ENCODE measurements around the gene RBM5. TPM values are rescaled to one million over a fixed set of nuclear protein-coding genes. Genes with fewer than 3 reads are reported as not detected.

RBM5 gene
- total RNA-seq, 1 donor from 2014 or later = 124 TPM

DNA sequence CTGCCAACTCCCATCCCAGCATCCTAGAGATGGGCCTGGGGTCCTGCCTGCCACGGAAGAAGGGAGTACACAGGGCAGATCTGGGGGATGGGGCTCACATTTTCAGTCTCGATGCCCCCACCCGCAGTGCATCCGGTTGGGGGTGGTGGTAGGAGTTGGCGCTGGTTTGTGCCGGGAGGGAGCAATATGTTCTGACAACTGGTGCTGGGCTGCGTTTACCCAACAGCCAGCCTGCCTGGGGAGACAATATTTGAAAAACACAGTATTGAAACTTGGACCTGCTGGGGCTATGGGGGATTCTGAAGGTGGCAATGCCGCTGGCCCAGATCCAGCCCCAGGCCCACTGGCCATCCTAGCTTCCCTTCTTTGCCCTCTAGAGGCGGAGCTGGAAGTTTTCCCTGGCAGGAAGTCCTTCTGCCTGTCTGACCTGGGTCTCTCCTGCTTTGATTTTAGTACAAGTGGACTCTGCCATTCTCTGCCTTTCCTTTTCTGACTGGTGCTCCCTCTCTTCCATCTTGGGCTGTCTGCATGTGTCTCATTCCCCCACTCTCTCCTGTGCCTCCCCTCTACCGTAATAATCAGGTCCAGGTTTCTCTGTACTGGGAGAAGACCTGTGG is 69.9 kb downstream of the RBM5 start:
- no peaks in the 10 kb centered on the region for H3K79me2 ChIP-seq (ENCODE audit: insufficient read depth, low read length)
- FAIRE-seq (no peak), DNase-seq (ENCODE audit: low read depth) (no peak)
- peaks cover 5% of the 10 kb centered on the region for H3K27me3 ChIP-seq (ENCODE audit: insufficient read depth, low read length)
- no peak overlapping the region for H3K27ac ChIP-seq (ENCODE audit: low read depth, low read length)
- Mint-ChIP-seq H3K36me3 (ENCODE audit: low read depth, unreplicated experiment) (no peaks in the 10 kb centered on the region), H3K9me3 (ENCODE audit: unreplicated experiment) (peaks cover 2% of the 10 kb centered on the region), H3K27ac (ENCODE audit: unreplicated experiment) (no peak overlapping the region), H3K4me3 (ENCODE audit: unreplicated experiment) (no peak overlapping the region), H3K27me3 (ENCODE audit: low read depth, unreplicated experiment) (peaks cover 40% of the 10 kb centered on the region), H3K4me1 (ENCODE audit: low read depth, unreplicated experiment) (peaks cover 13% of the 10 kb centered on the region)
- no peak overlapping the region for H3K4me3 ChIP-seq (ENCODE audit: insufficient read depth, low read depth, low read length)
- H3K9ac ChIP-seq (ENCODE audit: low read length) = no peak overlapping the region
- H3K36me3 ChIP-seq (ENCODE audit: insufficient read depth, low read length) = no peaks in the 10 kb centered on the region
- H3K4me1 ChIP-seq (ENCODE audit: insufficient read depth, low read length) = peaks cover 25% of the 10 kb centered on the region
- no peaks in the 10 kb centered on the region for H3K9me3 ChIP-seq (ENCODE audit: insufficient read depth, low read depth, low read length)
- TF ChIP-seq EZH2 (IDR thresholded peaks at IDR 0.05; ENCODE audit: insufficient read depth, low read length) = no peak
- TF ChIP-seq, protein P1, sequence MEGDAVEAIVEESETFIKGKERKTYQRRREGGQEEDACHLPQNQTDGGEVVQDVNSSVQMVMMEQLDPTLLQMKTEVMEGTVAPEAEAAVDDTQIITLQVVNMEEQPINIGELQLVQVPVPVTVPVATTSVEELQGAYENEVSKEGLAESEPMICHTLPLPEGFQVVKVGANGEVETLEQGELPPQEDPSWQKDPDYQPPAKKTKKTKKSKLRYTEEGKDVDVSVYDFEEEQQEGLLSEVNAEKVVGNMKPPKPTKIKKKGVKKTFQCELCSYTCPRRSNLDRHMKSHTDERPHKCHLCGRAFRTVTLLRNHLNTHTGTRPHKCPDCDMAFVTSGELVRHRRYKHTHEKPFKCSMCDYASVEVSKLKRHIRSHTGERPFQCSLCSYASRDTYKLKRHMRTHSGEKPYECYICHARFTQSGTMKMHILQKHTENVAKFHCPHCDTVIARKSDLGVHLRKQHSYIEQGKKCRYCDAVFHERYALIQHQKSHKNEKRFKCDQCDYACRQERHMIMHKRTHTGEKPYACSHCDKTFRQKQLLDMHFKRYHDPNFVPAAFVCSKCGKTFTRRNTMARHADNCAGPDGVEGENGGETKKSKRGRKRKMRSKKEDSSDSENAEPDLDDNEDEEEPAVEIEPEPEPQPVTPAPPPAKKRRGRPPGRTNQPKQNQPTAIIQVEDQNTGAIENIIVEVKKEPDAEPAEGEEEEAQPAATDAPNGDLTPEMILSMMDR (IDR thresholded peaks at IDR 0.05; ENCODE audit: insufficient read depth, low read depth, low read length) = no peak
- no peaks in the 10 kb centered on the region for H4K20me1 ChIP-seq (ENCODE audit: insufficient read depth, low read length)
- no peak overlapping the region for H3K4me2 ChIP-seq (ENCODE audit: low read length)
- no peak overlapping the region for H2AFZ ChIP-seq (ENCODE audit: low read depth, low read length)

DNA sequence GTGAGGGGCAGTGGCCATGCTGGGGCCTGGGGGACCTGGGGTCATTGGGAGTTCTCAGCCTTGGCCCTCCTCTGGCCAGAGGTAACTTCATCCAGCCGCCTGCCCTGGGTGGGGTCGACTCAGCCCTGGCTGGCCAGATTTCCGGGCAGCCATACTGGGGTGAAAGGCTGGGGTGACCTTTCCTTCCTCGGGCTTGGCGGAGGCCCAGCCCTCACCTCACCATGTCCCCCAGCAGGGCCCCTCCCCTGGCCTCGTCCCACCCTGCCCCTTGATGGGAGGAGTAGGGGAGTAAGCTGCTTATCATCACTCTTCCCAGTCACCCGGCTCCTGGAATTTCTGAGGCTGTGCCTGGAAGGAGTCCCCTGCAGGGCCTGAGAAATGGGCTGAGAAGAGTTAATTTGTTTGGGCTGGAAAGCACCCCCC is 71.9 kb downstream of the RBM5 start:
- H3K4me2 ChIP-seq (ENCODE audit: low read length) = no peak overlapping the region
- no peak overlapping the region for H3K9ac ChIP-seq (ENCODE audit: low read length)
- no peak overlapping the region for H3K4me3 Mint-ChIP-seq (ENCODE audit: unreplicated experiment)
- no peaks in the 10 kb centered on the region for H3K9me3 Mint-ChIP-seq (ENCODE audit: unreplicated experiment)
- DNase-seq (ENCODE audit: low read depth) = no peak
- H3K36me3 ChIP-seq (ENCODE audit: insufficient read depth, low read length) = no peaks in the 10 kb centered on the region
- H2AFZ ChIP-seq (ENCODE audit: low read depth, low read length) = no peak overlapping the region
- H3K4me1 ChIP-seq (ENCODE audit: insufficient read depth, low read length) = peaks cover 43% of the 10 kb centered on the region
- no peak overlapping the region for H3K4me3 ChIP-seq (ENCODE audit: insufficient read depth, low read depth, low read length)
- H3K27ac Mint-ChIP-seq (ENCODE audit: unreplicated experiment) = no peak overlapping the region
- no peaks in the 10 kb centered on the region for H3K27me3 ChIP-seq (ENCODE audit: insufficient read depth, low read length)
- no peaks in the 10 kb centered on the region for H3K79me2 ChIP-seq (ENCODE audit: insufficient read depth, low read length)
- no peaks in the 10 kb centered on the region for H3K9me3 ChIP-seq (ENCODE audit: insufficient read depth, low read depth, low read length)
- H4K20me1 ChIP-seq (ENCODE audit: insufficient read depth, low read length) = peaks cover 4% of the 10 kb centered on the region
- H3K4me1 Mint-ChIP-seq (ENCODE audit: low read depth, unreplicated experiment) = peaks cover 12% of the 10 kb centered on the region
- peaks cover 39% of the 10 kb centered on the region for H3K27me3 Mint-ChIP-seq (ENCODE audit: low read depth, unreplicated experiment)
- H3K36me3 Mint-ChIP-seq (ENCODE audit: low read depth, unreplicated experiment) = no peaks in the 10 kb centered on the region
- no peak for FAIRE-seq
- no peak overlapping the region for H3K27ac ChIP-seq (ENCODE audit: low read depth, low read length)
- TF ChIP-seq EZH2 (IDR thresholded peaks at IDR 0.05; ENCODE audit: insufficient read depth, low read length) = no peak
- TF ChIP-seq, protein P1 (IDR thresholded peaks at IDR 0.05; ENCODE audit: insufficient read depth, low read depth, low read length) = no peak

DNA sequence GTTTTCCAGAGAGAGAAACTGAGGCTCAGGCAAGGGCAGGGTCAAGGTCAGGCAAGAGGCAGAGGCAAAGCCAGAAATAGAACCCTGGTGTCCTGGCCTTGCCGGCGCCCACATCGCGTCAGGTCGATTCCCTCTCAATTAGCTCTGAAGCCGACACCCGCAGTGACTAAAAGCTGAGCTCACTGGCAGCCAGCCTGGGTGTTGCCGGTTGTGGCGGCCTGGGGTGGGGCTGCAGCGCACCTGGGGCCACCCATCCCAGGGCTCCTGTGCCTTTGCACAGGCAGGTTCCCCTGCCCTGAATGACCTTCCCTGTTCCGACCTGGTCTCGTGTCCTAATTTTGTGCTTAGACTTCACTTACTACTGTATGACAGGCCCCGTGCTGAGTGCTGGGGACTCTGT is 72.6 kb downstream of the RBM5 start:
- Histone ChIP-seq H3K4me2 (ENCODE audit: low read length) (no peak overlapping the region), H2AFZ (ENCODE audit: low read depth, low read length) (no peak overlapping the region), H3K79me2 (ENCODE audit: insufficient read depth, low read length) (no peaks in the 10 kb centered on the region), H4K20me1 (ENCODE audit: insufficient read depth, low read length) (peaks cover 4% of the 10 kb centered on the region), H3K9me3 (ENCODE audit: insufficient read depth, low read depth, low read length) (no peaks in the 10 kb centered on the region), H3K4me3 (ENCODE audit: insufficient read depth, low read depth, low read length) (no peak overlapping the region), H3K9ac (ENCODE audit: low read length) (no peak overlapping the region), H3K27ac (ENCODE audit: low read depth, low read length) (no peak overlapping the region), H3K4me1 (ENCODE audit: insufficient read depth, low read length) (peaks cover 45% of the 10 kb centered on the region), H3K36me3 (ENCODE audit: insufficient read depth, low read length) (no peaks in the 10 kb centered on the region), H3K27me3 (ENCODE audit: insufficient read depth, low read length) (no peaks in the 10 kb centered on the region)
- TF ChIP-seq EZH2 (IDR thresholded peaks at IDR 0.05; ENCODE audit: insufficient read depth, low read length) = no peak
- TF ChIP-seq, protein P1 (IDR thresholded peaks at IDR 0.05; ENCODE audit: insufficient read depth, low read depth, low read length) = no peak
- H3K9me3 Mint-ChIP-seq (ENCODE audit: unreplicated experiment) = no peaks in the 10 kb centered on the region
- H3K27me3 Mint-ChIP-seq (ENCODE audit: low read depth, unreplicated experiment) = peaks cover 32% of the 10 kb centered on the region
- FAIRE-seq (no peak), DNase-seq (ENCODE audit: low read depth) (no peak)
- H3K27ac Mint-ChIP-seq (ENCODE audit: unreplicated experiment) = no peak overlapping the region
- no peak overlapping the region for H3K4me3 Mint-ChIP-seq (ENCODE audit: unreplicated experiment)
- H3K4me1 Mint-ChIP-seq (ENCODE audit: low read depth, unreplicated experiment) = peaks cover 8% of the 10 kb centered on the region
- no peaks in the 10 kb centered on the region for H3K36me3 Mint-ChIP-seq (ENCODE audit: low read depth, unreplicated experiment)
